Thyroid gland (tissue), 4 donors: ENCODE measurements around the gene HSPA4. TPM values are rescaled to one million over a fixed set of nuclear protein-coding genes. Genes with fewer than 3 reads are reported as not detected.

Source experiments
- DNase-seq, 2 donors: peaks; one replicate each; pipeline ENCODE4 v3.0.0-alpha.2; 2019
- H3K27ac ChIP-seq, 3 donors: fragments of 200-600 bp; sonication (generic); 1 replicate in 2 of 3; 2 replicates in 1 of 3; pipeline ENCODE4 v1.5.1; 2016 to 2019; ENCODE audit warnings: mild to moderate bottlenecking in 1 of 3, moderate library complexity in 1 of 3
- H3K27me3 ChIP-seq: fragments of 200-600 bp; sonication (generic); one replicate; pipeline ENCODE4 v1.5.1; 2019
- H3K36me3 ChIP-seq, 2 donors: fragments of 200-600 bp; sonication (generic); one replicate each; pipeline ENCODE4 v1.5.1; 2016 to 2019
- H3K4me1 ChIP-seq, 2 donors: fragments of 200-600 bp; sonication (generic); one replicate each; pipeline ENCODE4 v1.5.1; 2017 to 2019
- H3K4me3 ChIP-seq, 3 donors: fragments of 200-600 bp; sonication (generic); replicated peaks in 1 of 3; 1 replicate in 2 of 3; 2 replicates in 1 of 3; pipeline ENCODE4 v1.5.1; 2016; ENCODE audit warnings: mild to moderate bottlenecking in 1 of 3
- H3K9me3 ChIP-seq: fragments of 200-600 bp; sonication (generic); one replicate; pipeline ENCODE4 v1.5.1; 2017
- POLR2A ChIP-seq, 2 donors: fragments of 450-650 bp; IDR thresholded peaks; one replicate each; pipeline ENCODE4 v1.6.1; 2017; ENCODE audit warnings: antibody characterized with exemption in 2 of 2, mild to moderate bottlenecking in 2 of 2, moderate library complexity in 1 of 2
- WGBS, 2 donors: methylation state at CpG; one replicate each; pipeline ENCODE4 v1.1.5; 2017; 5-methylcytosine and 5-hydroxymethylcytosine counted together
- intact Hi-C: fragments of 100-400 bp; cut with DNase I; formaldehyde crosslinking; loops from one replicate; pipeline ENCODE4 v1.15.1; 2023
- total RNA-seq, 4 donors: library from RNA; depleted of rRNA; stranded (reverse); fragments of >200 nt; gene quantifications; one replicate each; pipeline ENCODE4 v1.2.3, GENCODE V29; 2016
- TF ChIP-seq, protein P1 (sequence below), 6 experiments: fragments of 200-600 bp in 3 of 6; fragments of 450-650 bp in 3 of 6; sonication (generic) in 3 of 6; IDR thresholded peaks; one replicate each; pipeline ENCODE4 v1.5.1; 2016 to 2019; ENCODE audit warnings: antibody characterized with exemption in 6 of 6, mild to moderate bottlenecking in 2 of 6, inconsistent platforms in 1 of 6, moderate library complexity in 1 of 6

The HSPA4 gene
- total RNA-seq, 4 donors from 2014 or later: 49.9 to 72.0 (median 70.5) TPM

DNA sequence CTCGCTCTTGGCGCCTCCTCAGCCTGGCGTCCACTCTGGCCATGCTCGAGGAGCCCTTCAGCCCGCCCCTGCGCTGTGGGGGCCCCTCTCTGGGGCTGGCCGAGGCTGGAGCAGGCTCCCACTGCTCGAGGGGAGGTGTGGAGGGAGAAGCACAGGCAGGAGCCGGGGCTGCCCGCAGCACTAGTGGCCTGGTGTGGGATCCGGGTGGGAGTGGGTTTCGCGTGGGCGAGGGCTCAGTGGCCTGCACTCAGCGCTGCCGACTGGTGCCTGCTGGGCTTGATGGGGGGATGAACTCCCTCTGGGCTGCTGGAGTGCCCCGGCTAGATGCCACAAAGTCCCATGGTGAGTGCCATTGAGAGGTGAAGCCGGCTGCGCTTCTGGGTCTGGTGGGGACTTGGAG is 4.4 kb upstream of the HSPA4 start:
- H3K36me3 ChIP-seq: no peaks in the 10 kb centered on the region
- no peaks in the 10 kb centered on the region for H3K9me3 ChIP-seq
- no peak overlapping the region for H3K27ac ChIP-seq
- H3K27me3 ChIP-seq: no peaks in the 10 kb centered on the region
- no peak for TF ChIP-seq POLR2A (IDR thresholded peaks at IDR 0.05)
- TF ChIP-seq, protein P1, sequence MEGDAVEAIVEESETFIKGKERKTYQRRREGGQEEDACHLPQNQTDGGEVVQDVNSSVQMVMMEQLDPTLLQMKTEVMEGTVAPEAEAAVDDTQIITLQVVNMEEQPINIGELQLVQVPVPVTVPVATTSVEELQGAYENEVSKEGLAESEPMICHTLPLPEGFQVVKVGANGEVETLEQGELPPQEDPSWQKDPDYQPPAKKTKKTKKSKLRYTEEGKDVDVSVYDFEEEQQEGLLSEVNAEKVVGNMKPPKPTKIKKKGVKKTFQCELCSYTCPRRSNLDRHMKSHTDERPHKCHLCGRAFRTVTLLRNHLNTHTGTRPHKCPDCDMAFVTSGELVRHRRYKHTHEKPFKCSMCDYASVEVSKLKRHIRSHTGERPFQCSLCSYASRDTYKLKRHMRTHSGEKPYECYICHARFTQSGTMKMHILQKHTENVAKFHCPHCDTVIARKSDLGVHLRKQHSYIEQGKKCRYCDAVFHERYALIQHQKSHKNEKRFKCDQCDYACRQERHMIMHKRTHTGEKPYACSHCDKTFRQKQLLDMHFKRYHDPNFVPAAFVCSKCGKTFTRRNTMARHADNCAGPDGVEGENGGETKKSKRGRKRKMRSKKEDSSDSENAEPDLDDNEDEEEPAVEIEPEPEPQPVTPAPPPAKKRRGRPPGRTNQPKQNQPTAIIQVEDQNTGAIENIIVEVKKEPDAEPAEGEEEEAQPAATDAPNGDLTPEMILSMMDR (IDR thresholded peaks at IDR 0.05): no peak
- H3K4me1 ChIP-seq: peaks cover 7 to 15% of the 10 kb centered on the region in 2 donors
- no peak for DNase-seq
- intact Hi-C loops: no loop called here
- no peak overlapping the region for H3K4me3 ChIP-seq
- WGBS, 2 donors: 89 to 90% methylated on average over 11 to 19 of the region's 19 CpGs

DNA sequence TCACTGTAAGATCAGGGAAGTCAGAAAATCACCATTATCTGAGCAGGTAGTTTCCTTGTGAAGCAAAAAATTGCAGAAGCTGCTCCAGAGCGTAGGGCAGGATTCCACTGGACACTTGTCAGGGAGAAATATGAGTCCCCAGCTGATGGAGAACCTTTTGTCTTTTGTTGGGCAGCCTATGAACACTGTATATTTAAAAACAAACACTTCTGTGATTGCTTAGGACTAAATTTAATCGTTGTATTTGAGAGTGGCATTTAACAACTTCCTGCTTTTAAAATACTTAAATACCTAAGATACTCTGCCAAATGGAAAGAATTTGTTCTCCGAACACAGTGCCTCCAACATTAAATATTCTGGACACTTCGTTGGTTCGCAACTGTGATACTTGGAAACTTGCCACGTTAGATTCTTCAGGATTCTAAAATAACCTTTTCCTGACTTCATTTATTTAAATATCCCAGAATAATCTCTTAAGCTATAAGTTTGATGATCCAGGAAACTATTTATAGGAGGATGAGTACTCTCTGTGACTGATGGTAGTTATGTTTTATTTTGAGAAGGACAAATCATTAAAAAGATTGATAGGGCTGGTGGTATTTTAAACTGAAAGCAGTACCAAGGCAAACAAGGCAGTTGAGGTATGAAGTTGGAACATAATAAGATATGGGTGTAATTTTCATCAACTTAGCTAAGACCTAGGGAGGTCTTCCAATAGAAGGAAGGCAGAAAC is 2.7 kb upstream of the HSPA4 start:
- Histone ChIP-seq H3K27ac (peak overlapping the region in 2 of 3 donors; percentile 24 to 29), H3K4me3 (no peak overlapping the region), H3K27me3 (no peaks in the 10 kb centered on the region), H3K9me3 (no peaks in the 10 kb centered on the region), H3K4me1 (peaks cover 13 to 21% of the 10 kb centered on the region in 2 donors), H3K36me3 (no peaks in the 10 kb centered on the region)
- 32 to 33% methylated on average over 6 of the region's 6 CpGs for WGBS, 2 donors
- DNase-seq: no peak
- TF ChIP-seq, protein P1 (IDR thresholded peaks at IDR 0.05): no peak
- TF ChIP-seq POLR2A (IDR thresholded peaks at IDR 0.05): no peak
- intact Hi-C loops: no loop called here

DNA sequence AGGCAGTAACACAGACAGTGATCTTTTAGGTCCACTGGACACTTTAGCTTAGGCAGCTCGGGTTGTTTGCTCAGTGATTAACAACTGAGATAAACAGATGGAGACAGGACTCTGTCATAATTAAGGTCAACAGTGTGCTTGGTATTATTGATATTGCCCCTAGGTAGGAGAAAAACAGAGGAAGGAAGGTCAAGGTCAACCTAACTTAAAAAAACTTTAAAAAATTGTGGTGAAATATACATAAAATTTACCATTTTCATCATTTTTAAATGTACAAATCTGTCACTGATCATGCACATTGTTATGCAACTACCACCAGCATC is 2.1 kb upstream of the HSPA4 start:
- H3K4me1 ChIP-seq: peaks cover 13 to 25% of the 10 kb centered on the region in 2 donors
- H3K27me3 ChIP-seq: no peaks in the 10 kb centered on the region
- 47 to 59% methylated on average over 1 of the region's 1 CpG for whole genome bisulfite sequencing, 2 donors
- peak overlapping the region in 1 of 3 donors; percentile 24 for H3K27ac ChIP-seq
- intact Hi-C loops: loop anchor here (10.0 kb wide), 2 partner anchors 85 to 555 kb away; partner anchors contain the start of genes AFF4 and IRF1
- TF ChIP-seq, protein P1 (IDR thresholded peaks at IDR 0.05): no peak
- no peak for TF ChIP-seq POLR2A (IDR thresholded peaks at IDR 0.05)
- no peaks in the 10 kb centered on the region for H3K9me3 ChIP-seq
- no peak for DNase-seq
- no peak overlapping the region for H3K4me3 ChIP-seq
- no peaks in the 10 kb centered on the region for H3K36me3 ChIP-seq

DNA sequence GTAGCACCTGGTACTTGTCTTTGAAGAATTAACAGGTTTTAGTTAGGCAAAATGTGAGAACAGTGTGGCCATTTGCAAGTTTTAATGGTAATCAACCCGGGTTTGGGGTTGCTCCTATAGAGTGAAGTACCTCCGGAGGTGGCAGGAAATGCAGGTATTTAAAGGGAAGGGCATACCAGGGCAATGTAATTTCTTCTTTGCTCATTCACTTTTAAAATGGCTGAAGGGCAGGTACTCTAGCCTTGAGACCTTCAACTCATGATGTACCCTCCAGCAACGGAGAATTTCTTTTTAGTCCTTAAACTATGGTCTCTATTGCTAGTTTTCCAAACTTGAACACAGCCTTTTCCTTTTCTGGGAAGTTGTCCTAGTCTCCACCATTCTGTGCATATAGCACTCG is 1.3 kb upstream of the HSPA4 start:
- TF ChIP-seq, protein P1 (IDR thresholded peaks at IDR 0.05): no peak
- TF ChIP-seq POLR2A (IDR thresholded peaks at IDR 0.05): no peak
- H3K9me3 ChIP-seq: no peaks in the 10 kb centered on the region
- H3K36me3 ChIP-seq: no peaks in the 10 kb centered on the region
- 36 to 37% methylated on average over 4 of the region's 4 CpGs for WGBS, 2 donors
- H3K4me1 ChIP-seq: peaks cover 13 to 27% of the 10 kb centered on the region in 2 donors
- peak overlapping the region in 1 of 3 donors; percentile 100 for H3K27ac ChIP-seq
- no peak for DNase-seq
- intact Hi-C loops: loop anchor here (10.0 kb wide), 2 partner anchors 86 to 556 kb away; partner anchors contain the start of genes AFF4 and IRF1
- H3K4me3 ChIP-seq: peak overlapping the region in 1 of 3 donors; percentile 77
- no peaks in the 10 kb centered on the region for H3K27me3 ChIP-seq

DNA sequence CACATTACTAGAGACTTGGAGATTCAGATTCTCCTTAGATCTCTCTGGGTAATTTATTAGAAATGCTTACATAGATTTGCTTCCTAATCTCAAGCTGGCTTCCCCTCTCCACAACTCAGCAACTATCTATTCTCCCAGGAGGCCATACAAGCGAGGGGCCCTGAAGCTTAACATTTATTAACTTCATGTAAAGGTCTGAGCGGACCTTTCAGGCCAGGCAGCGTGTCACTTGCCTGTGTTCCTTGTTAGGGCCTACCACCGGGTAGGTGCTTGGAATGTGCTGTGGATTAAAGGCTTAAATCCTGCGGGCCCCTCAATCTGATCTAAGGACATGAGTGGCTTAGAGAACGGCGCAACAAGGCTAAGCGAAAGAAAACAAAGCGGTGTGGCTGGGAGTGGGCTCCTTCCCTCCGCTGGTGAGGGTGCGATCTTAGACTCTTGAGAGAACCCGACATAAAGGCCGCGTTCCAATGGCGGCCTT is 712 bp upstream of the HSPA4 start:
- peak overlapping the region; percentile 56 to 99 (median 77) for H3K4me3 ChIP-seq
- H3K9me3 ChIP-seq: no peaks in the 10 kb centered on the region
- H3K4me1 ChIP-seq: peaks cover 13 to 27% of the 10 kb centered on the region in 2 donors
- no peaks in the 10 kb centered on the region for H3K36me3 ChIP-seq
- no peaks in the 10 kb centered on the region for H3K27me3 ChIP-seq
- H3K27ac ChIP-seq: peak overlapping the region; percentile 95 to 100 (median 100)
- 4 to 5% methylated on average over 15 of the region's 15 CpGs for WGBS, 2 donors
- DNase-seq: peak in 1 of 2 donors; percentile 14
- intact Hi-C loops: loop anchor here (10.0 kb wide), 2 partner anchors 86 to 556 kb away; partner anchors contain the start of genes AFF4 and IRF1
- TF ChIP-seq POLR2A (IDR thresholded peaks at IDR 0.05): no peak
- TF ChIP-seq, protein P1 (IDR thresholded peaks at IDR 0.05): no peak
